ENCODE results near the gene ZNF468.
"Not testable (repeated sequence)": the region's sequence is repeated elsewhere in the genome, so short reads cannot be mapped to it uniquely, and the experiment has no call there.

ZNF468 gene

GRCh38 chr19:52825765-52826164 is 31.7 kb downstream of the ZNF468 start:
- no peak for FAIRE-seq
- DNase-seq (ENCODE audit: insufficient read length, low spot score) = no peak

GRCh38 chr19:52823676-52824075 is 33.7 kb downstream of the ZNF468 start:
- FAIRE-seq (no peak), DNase-seq (ENCODE audit: insufficient read length, low spot score) (no peak)
- TF ChIP-seq CTCF (IDR thresholded peaks at IDR 0.05; ENCODE audit: insufficient read depth, missing control alignments) = no peak

More at GRCh38 chr19:52825765-52826164, 31.7 kb downstream of the ZNF468 start:
- TF ChIP-seq CTCF (IDR thresholded peaks at IDR 0.05; ENCODE audit: insufficient read depth, missing control alignments) = no peak

GRCh38 chr19:52821204-52821960 is 36.0 kb downstream of the ZNF468 start, which contains the start of gene ZNF28:
TSS of gene ZNF28 (minus strand) at chr19:52821633. CDS start at chr19:52817958, 3,675 bp downstream.
- not testable (repeated sequence) for FAIRE-seq
- peak; percentile 35 for DNase-seq (ENCODE audit: insufficient read length, low spot score)

- not testable (repeated sequence) for FAIRE-seq; DNase-seq (ENCODE audit: insufficient read length, low spot score)
These were observed 36.8 kb downstream of the ZNF468 start for GRCh38 chr19:52820472-52821203.

- TF ChIP-seq CTCF (IDR thresholded peaks at IDR 0.05; ENCODE audit: insufficient read depth, missing control alignments) = no peak
- DNase-seq (ENCODE audit: insufficient read length, low spot score) (no peak), FAIRE-seq (no peak)
These were observed 47.6 kb downstream of the ZNF468 start for GRCh38 chr19:52809801-52810200.

GRCh38 chr19:52799950-52800640 is 57.3 kb downstream of the ZNF468 start:
- not testable (repeated sequence) for FAIRE-seq; DNase-seq (ENCODE audit: insufficient read length, low spot score)

- FAIRE-seq (no peak), DNase-seq (ENCODE audit: insufficient read length, low spot score) (no peak)
- no peak for TF ChIP-seq CTCF (IDR thresholded peaks at IDR 0.05; ENCODE audit: insufficient read depth, missing control alignments)
These were observed 68.0 kb downstream of the ZNF468 start for GRCh38 chr19:52789440-52789839.

Data from D721Med (cell line).